ENCODE data around the gene SLC44A2.
A peak's percentile ranks its signal among the peaks of the same experiment; 100 is the strongest.

The SLC44A2 gene

GRCh38 chr19:10625003-10625761 is at the start of gene SLC44A2:
Gene SLC44A2, plus strand, starts transcription at chr19:10625553. Its CDS starts 81 bp downstream, at chr19:10625634.
- no peak for DNase-seq (ENCODE audit: low read depth)

- no peak for DNase-seq (ENCODE audit: low read depth)
Observed at GRCh38 chr19:10577951-10578350, 47.4 kb upstream of the SLC44A2 start.

- peak; percentile 73 for DNase-seq (ENCODE audit: low read depth)
Observed at GRCh38 chr19:10580979-10581631, 44.2 kb upstream of the SLC44A2 start.

GRCh38 chr19:10582091-10582490 is 43.3 kb upstream of the SLC44A2 start:
- DNase-seq (ENCODE audit: low read depth): no peak

- DNase-seq (ENCODE audit: low read depth): no peak
Observed at GRCh38 chr19:10583036-10583776, 42.1 kb upstream of the SLC44A2 start.

DNA sequence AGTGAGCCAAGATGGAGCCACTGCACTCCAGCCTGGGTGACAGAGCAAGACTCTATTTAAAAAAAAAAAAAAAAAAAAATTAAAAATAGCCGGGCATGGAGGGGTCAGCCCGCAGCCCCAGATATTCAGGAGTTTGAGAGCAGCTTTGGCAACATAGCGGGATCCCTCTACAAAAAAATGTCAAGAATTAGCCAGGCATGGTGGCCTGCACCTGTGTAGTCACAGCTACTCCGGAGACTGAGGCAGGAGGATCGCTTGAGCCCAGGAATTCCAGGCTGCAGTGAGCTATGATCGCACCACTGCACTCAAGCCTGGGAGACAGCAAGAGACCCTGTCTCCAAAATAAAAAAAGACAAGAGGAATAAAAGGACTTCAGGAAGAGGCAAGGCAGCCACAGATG is 39.0 kb upstream of the SLC44A2 start:
- no peak for DNase-seq (ENCODE audit: low read depth)

- no peak for DNase-seq (ENCODE audit: low read depth)
Observed at GRCh38 chr19:10587022-10587838, 38.1 kb upstream of the SLC44A2 start, which contains the start of gene AP1M2. Gene AP1M2, minus strand, starts transcription at chr19:10587312. Its CDS starts 81 bp downstream, at chr19:10587231.

GRCh38 chr19:10587839-10588150 is 37.6 kb upstream of the SLC44A2 start:
- DNase-seq (ENCODE audit: low read depth): no peak

- DNase-seq (ENCODE audit: low read depth): no peak
Observed at GRCh38 chr19:10593148-10593547, 32.2 kb upstream of the SLC44A2 start.

- no peak for DNase-seq (ENCODE audit: low read depth)
Observed at GRCh38 chr19:10593820-10594637, 31.3 kb upstream of the SLC44A2 start.

GRCh38 chr19:10600149-10600548 is 25.2 kb upstream of the SLC44A2 start:
- no peak for DNase-seq (ENCODE audit: low read depth)

DNA sequence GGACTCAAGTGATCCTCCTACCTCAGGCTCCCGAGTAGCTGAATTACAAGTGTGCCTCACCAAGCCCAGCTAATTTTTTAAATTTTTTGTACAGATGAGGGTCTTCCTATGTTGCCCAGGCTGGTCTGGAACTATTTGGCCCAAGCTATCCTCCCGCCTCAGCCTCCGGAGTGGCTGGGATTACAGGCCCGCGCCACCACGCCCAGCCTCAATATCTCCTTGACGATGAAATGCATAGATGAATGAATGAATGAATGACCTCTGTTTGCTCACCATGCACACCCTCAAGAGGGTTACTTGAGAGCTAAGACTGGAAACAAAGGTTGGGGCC is 23.4 kb upstream of the SLC44A2 start:
- DNase-seq (ENCODE audit: low read depth): no peak

- DNase-seq (ENCODE audit: low read depth): no peak
Observed at GRCh38 chr19:10602330-10603083, 22.8 kb upstream of the SLC44A2 start.

DNA sequence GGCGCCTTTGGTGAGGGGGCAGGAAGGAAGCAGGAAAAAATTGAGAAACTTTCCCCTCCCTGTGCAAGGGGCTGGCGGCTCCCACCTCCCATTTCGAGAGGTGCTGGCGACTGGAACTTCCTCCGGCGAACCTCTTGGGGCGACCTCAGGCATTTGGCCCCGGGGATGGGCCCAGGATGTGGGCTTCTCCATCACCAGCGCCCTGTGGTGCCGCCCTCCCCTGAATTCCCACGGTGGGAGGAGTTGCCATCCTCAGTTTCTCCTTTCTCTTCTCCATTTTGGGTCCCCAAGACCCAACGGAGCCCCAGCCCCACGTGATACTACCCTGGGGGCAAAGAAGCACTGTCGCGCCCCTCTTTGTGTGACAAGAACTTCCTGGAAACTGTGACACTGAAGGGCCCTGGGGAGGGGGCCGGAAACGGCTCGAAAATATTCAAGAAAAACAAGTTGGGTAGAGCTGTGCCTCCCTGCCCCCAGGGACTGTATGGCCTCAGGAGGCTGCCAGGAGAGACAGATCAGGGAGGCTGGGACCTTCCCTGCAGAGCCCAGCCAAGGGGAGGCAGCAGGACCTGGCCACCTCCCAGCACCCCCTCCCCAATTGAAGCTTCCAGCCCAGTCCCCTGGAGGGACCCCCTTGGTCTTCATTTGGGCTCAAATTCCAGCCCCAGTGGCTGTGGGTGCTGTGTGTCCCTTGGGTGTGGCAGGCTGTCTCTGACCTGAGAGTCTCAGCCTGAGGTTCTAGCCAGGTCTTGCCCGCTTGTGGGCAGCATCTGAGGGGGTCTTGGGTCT is 22.1 kb upstream of the SLC44A2 start:
- no peak for DNase-seq (ENCODE audit: low read depth)

DNA sequence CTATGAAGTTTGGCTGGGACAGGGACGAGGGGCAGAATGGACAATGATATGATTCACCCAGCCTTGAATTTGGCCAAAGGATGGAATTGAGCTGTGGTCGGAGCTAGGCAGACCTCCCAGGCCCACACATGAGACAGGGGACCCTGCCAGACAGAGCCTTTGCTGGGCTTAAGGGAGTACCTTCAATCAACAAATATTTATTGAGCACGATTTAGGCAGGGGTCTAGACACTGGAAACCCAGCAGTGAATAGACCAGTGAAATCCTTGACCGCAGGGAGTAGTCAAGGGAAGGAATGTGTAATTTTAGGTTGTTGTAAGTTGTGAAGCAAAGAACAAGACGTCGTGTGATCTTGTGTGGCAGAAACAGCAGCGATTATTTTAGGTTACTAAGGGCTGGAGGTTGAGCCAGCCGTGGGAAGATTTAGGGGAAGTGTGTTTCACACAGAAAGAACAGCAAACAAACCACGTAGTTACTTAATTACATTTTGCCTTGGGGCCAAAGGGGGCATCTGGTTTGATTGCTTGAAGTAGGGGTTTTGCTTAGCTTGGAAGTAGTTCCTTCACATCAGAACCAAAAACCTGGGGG is 21.4 kb upstream of the SLC44A2 start:
- no peak for DNase-seq (ENCODE audit: low read depth)

GRCh38 chr19:10604460-10604980 is 20.8 kb upstream of the SLC44A2 start:
- no peak for DNase-seq (ENCODE audit: low read depth)

DNA sequence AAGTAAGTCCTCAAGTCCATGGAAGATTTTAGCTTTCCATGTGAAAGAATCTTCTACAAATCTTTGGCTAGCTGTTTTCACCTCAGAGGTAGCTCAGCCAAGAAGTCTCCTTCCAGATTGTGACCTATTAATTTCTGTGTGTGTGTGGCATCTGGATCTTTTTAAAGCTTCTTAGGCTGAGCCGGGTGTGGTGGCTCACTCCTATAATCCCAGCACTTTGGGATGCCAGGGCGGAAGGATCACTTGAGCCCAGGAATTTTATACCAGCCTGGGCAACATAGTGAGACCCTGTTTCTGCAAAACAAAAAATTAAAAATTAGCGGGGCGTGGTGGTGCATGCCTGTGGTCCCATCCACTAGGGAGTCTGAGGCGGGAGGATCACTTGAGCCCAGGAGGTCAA is 13.4 kb upstream of the SLC44A2 start:
- no peak for DNase-seq (ENCODE audit: low read depth)

- no peak for DNase-seq (ENCODE audit: low read depth)
Observed at GRCh38 chr19:10612499-10613119, 12.7 kb upstream of the SLC44A2 start.

Measured in HS-27A (cell line).